ENCODE results near the gene PTPN18.

The PTPN18 gene

GRCh38 chr2:130380096-130380934 lies 24.5 kb downstream of the PTPN18 start:
- no peak overlapping the region for H3K27ac ChIP-seq (replicated peaks)
- no peak for DNase-seq (ENCODE audit: low read depth in 1 of 2, low spot score in 1 of 2)
- no peak overlapping the region for H3K4me3 ChIP-seq (replicated peaks; ENCODE audit: insufficient read depth, low read length)
- TF ChIP-seq SPI1 (IDR thresholded peaks at IDR 0.05; ENCODE audit: borderline replicate concordance, low read depth): no peak
- no peaks in the 10 kb centered on the region for H3K27me3 ChIP-seq (ENCODE audit: insufficient read depth, poor library complexity, severe bottlenecking)

- Histone ChIP-seq H3K4me3 (replicated peaks; ENCODE audit: insufficient read depth, low read length) (no peak overlapping the region), H3K27me3 (ENCODE audit: insufficient read depth, poor library complexity, severe bottlenecking) (no peaks in the 10 kb centered on the region), H3K27ac (replicated peaks) (no peak overlapping the region)
- DNase-seq (ENCODE audit: low read depth in 1 of 2, low spot score in 1 of 2): no peak
- TF ChIP-seq REST (IDR thresholded peaks at IDR 0.05; ENCODE audit: insufficient replicate concordance, low read depth): no peak
- no peak for TF ChIP-seq GABPA (IDR thresholded peaks at IDR 0.05; ENCODE audit: low read depth)
- no peak for TF ChIP-seq CTCF (IDR thresholded peaks at IDR 0.05; ENCODE audit: insufficient read depth, low read length)
- TF ChIP-seq POLR2AphosphoS5 (IDR thresholded peaks at IDR 0.05; ENCODE audit: low read depth): no peak
- TF ChIP-seq SPI1 (IDR thresholded peaks at IDR 0.05; ENCODE audit: borderline replicate concordance, low read depth): no peak
Observed at GRCh38 chr2:130381145-130381544, 25.3 kb downstream of the PTPN18 start.

GRCh38 chr2:130381619-130382018 lies 25.8 kb downstream of the PTPN18 start:
- DNase-seq (ENCODE audit: low read depth in 1 of 2, low spot score in 1 of 2): no peak
- H3K27me3 ChIP-seq (ENCODE audit: insufficient read depth, poor library complexity, severe bottlenecking): no peaks in the 10 kb centered on the region
- no peak for TF ChIP-seq GABPA (IDR thresholded peaks at IDR 0.05; ENCODE audit: low read depth)
- no peak for TF ChIP-seq CTCF (IDR thresholded peaks at IDR 0.05; ENCODE audit: insufficient read depth, low read length)
- no peak for TF ChIP-seq REST (IDR thresholded peaks at IDR 0.05; ENCODE audit: insufficient replicate concordance, low read depth)
- no peak for TF ChIP-seq SPI1 (IDR thresholded peaks at IDR 0.05; ENCODE audit: borderline replicate concordance, low read depth)
- TF ChIP-seq POLR2AphosphoS5 (IDR thresholded peaks at IDR 0.05; ENCODE audit: low read depth): no peak
- no peak overlapping the region for H3K4me3 ChIP-seq (replicated peaks; ENCODE audit: insufficient read depth, low read length)
- H3K27ac ChIP-seq (replicated peaks): no peak overlapping the region

DNA sequence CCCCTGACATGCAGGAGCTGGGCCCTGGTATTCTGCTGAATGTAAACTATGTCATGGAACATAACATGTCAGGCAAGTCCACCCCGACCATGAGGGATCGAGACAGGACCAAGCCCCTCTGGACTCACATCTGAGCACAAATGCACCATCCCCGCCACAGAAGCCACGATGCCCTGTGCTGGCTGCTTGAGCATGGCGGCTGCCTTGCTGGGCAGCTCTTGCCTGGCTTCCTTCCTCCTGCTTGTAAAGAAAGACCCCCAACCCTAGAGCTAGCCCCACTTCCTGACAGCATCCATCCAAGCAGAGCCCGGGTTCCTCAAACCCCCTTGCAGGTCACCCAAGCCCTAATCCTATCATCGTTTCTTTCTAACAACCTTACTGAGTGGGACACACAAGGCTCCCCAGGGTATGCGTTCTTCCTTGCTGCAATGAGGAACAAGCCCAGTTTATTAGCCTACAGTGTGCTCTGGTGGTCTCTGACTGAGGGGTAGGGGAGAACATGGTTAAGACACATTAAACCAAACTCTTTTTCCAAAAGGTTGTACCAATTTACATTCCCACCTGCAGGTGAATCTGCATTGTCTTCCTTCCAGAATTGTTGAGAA lies 26.6 kb downstream of the PTPN18 start:
- H3K27ac ChIP-seq (replicated peaks): no peak overlapping the region
- no peak overlapping the region for H3K4me3 ChIP-seq (replicated peaks; ENCODE audit: insufficient read depth, low read length)
- no peak for DNase-seq (ENCODE audit: low read depth in 1 of 2, low spot score in 1 of 2)
- H3K27me3 ChIP-seq (ENCODE audit: insufficient read depth, poor library complexity, severe bottlenecking): no peaks in the 10 kb centered on the region
- no peak for TF ChIP-seq GABPA (IDR thresholded peaks at IDR 0.05; ENCODE audit: low read depth)
- TF ChIP-seq CTCF (IDR thresholded peaks at IDR 0.05; ENCODE audit: insufficient read depth, low read length): no peak
- TF ChIP-seq REST (IDR thresholded peaks at IDR 0.05; ENCODE audit: insufficient replicate concordance, low read depth): no peak
- TF ChIP-seq POLR2AphosphoS5 (IDR thresholded peaks at IDR 0.05; ENCODE audit: low read depth): no peak
- TF ChIP-seq SPI1 (IDR thresholded peaks at IDR 0.05; ENCODE audit: borderline replicate concordance, low read depth): no peak
